ENCODE results near the gene ZNF823.
"Not testable (repeated sequence)": the region's sequence is repeated elsewhere in the genome, so short reads cannot be mapped to it uniquely, and the experiment has no call there.

ZNF823 gene

GRCh38 chr19:11738746-11739620 is at the start of gene ZNF823:
Gene ZNF823 (minus strand): TSS chr19:11738946. CDS start chr19:11738819, 127 bp downstream.
- DNase-seq (ENCODE audit: low read depth in 2 of 2): peak; percentile 97 to 98

DNA sequence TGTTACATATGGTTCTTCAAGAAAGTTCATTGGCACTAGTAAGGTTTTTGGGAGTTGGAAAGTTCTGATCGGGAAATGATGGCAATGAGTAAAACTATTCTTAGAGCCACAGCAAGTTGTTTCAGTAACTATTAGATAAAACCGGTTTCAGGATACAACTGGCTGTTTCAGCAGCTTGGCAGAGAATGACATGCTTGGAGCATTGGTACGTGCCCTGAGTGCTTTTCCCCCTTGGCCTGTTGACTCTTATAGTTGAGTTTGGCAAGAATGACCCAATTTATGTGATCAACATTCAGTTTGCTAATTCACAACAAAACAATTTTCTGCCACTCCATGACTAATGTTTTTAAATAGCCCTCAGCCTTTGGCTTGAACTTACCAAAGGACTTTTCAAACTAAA is 48.8 kb upstream of the ZNF823 start:
- no peak for DNase-seq (ENCODE audit: low read depth in 2 of 2)

DNA sequence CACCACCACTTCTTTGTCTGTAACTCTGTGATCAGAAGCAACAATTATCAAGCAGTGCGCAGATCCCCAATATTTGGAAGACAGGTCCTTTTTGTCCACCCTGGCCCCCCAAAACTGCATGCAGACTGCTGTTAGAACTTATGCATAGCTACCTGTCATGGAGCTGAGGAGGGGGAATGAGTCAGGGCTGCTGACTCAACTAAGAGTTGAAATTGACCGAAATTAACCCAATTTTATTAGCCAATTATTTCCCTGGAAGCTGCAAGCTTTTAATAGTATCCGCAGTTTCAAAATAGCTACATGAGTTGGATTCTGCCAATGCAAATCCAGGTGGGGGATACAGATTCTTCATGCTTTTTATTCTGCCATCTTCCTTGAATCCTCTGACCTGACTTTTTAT is 45.6 kb upstream of the ZNF823 start:
- no peak for DNase-seq (ENCODE audit: low read depth in 2 of 2)

GRCh38 chr19:11783767-11784166 is 45.0 kb upstream of the ZNF823 start:
- no peak for DNase-seq (ENCODE audit: low read depth in 2 of 2)

GRCh38 chr19:11781295-11782057 is 42.7 kb upstream of the ZNF823 start:
- no peak for DNase-seq (ENCODE audit: low read depth in 2 of 2)

- DNase-seq (ENCODE audit: low read depth in 2 of 2): no peak
Observed at GRCh38 chr19:11780431-11781020, 41.8 kb upstream of the ZNF823 start.

DNA sequence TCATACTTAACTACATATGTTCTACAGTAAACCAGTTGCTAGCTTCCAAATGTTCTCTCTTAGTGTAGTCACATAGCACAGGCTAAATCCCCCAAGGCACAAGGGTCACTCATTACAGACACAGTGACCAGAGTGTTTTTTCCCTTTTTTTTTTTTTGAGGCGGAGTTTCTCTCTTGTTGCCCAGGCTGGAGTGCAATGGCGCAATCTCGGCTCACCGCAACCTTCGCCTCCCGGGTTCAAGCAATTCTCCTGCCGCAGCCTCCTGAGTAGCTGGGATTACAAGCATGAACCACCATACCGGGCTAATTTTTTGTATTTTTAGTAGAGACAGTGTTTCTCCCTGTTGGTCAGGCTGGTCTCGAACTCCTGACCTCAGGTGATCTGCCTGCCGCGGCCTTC is 37.9 kb upstream of the ZNF823 start:
- not testable (repeated sequence) for DNase-seq (ENCODE audit: low read depth in 2 of 2)

DNA sequence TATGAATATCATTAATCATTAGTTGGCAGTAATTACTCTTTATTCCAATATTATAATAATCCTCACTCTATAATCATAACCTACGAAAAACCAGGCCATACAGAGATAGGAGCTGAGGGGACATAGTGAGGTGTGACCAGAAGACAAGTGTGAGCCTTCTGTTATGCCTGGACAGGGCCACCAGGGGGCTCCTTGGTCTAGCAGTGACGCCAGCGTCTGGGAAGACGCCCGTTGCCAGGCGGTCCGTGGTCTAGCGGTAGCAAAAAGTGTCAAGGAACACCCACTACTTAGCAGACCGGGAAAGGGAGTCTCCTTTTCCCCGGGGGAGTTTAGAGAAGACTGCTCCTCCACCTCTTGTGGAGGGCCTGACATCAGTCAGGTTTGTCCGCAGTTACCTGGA is 32.8 kb upstream of the ZNF823 start:
- DNase-seq (ENCODE audit: low read depth in 2 of 2): not testable (repeated sequence)

- DNase-seq (ENCODE audit: low read depth in 2 of 2): no peak
Observed at GRCh38 chr19:11769995-11770394, 31.2 kb upstream of the ZNF823 start.

DNA sequence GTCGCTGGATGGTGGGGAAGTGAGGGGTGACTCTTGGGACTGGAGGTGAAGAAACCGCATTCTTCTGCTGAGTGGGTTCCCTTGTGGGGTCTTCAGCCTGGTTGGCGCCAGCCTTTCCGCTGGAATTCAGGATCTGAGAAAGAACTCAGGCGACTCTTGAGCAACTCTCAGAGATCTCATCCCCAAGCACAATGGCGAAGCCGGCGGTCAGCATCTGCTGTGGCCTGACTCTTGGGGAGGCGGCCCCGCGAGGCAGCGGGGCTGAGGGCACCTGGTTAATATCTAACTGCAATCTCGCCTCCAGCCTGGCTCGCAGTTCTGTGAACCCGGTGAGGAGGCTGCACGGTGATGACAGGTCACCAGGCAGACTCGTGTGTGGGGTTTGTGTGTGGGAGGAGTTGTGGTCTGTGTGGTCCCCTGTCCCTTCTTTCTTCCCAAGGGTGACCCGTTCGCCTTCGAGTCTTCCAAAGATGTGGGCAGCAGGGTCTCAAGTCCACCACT is 28.9 kb upstream of the ZNF823 start:
- no peak for DNase-seq (ENCODE audit: low read depth in 2 of 2)

DNA sequence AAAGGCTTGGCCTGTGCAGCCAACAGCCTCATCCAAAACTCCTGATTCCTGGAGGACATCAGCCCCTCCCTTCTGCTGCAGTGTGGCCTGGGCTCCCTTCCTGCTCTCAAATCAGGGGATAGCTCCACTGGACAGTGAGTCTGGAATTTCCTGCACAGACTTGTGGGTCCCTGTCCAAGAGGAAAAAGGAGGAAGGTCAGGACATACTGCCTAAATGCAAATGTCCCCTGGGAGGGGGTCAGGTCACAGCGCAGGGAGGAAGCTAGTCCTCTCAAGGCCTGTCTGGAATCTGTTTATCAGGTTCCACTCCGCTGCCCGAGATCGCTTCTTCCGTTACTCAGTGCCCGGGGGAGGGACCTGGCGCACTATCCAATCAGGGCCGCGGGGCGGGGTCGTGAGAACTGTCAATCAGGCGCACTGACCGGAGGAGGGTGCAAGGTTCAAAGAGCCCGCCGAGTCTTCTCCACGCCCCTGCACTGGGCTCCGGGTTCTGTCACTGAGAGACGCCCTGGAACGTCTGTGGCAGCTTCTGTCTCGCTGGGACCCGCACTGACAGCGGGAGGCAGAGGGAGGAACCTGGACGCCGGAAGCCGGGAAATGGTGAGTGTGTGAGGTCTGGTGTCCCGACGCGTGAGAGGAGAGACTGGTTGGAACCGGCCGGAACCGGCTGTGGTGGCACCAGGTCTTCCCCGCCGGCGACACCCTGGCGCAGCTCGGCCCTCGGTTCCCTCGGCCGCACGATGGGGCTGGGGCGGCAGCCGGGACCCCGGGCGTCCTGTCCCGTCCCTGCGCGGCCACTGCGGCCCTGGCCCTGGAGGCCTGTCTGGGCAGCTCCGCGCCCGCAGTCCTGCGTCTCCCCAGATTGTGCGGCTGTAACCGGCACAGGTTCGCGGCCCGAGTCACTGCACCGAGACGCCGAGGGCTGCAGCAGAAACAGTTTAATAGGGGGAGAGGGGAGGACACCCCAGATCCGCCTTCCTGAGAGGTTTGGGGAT is 28.1 kb upstream of the ZNF823 start, which contains the start of gene ZNF441:
TSS of gene ZNF441 (plus strand) at position 404 of the 995 bp plus-strand sequence. CDS start at position 598, 194 bp downstream.
- peak; percentile 95 for DNase-seq (ENCODE audit: low read depth in 2 of 2)

- no peak for DNase-seq (ENCODE audit: low read depth in 2 of 2)
Observed at GRCh38 chr19:11763611-11764010, 24.9 kb upstream of the ZNF823 start.

DNA sequence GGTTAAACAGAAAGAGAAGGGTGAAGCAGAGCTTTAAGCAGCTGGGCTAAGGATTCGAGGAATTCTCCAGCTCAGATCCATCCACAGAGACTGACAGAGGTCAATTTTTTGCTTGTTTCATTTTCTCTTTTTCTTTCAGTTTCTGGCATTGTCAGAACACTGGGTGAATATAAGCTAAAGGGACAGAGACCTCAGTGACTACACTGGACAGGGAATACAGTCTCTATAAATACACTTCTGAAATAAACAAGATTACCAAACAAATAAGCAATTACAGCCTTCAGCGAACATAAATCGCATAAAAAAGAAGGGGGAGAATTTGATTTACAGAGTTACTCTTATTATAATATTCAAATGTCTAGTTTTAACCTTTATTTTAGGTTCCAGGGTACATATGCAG is 24.4 kb upstream of the ZNF823 start:
- no peak for DNase-seq (ENCODE audit: low read depth in 2 of 2)

DNA sequence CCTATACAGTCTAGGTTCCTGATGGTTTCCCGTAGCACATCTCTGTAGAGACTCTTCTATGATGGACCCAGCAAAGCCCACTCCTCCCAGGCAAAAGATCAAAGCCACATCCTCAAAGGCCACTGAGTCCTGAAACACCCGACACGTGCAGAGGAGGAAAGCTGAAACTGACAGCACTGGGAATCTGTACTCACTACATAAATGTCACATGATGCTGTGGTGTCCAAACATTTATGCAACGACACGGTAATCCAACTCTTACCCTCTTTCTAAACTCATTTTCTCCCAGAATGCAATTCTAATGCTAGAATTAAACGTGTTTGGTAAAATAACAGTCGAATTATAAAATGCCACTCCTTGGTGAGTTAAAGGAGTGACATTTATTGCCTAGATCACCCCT is 21.1 kb upstream of the ZNF823 start:
- no peak for DNase-seq (ENCODE audit: low read depth in 2 of 2)

- DNase-seq (ENCODE audit: low read depth in 2 of 2): no peak
Observed at GRCh38 chr19:11756965-11757364, 18.2 kb upstream of the ZNF823 start.

DNA sequence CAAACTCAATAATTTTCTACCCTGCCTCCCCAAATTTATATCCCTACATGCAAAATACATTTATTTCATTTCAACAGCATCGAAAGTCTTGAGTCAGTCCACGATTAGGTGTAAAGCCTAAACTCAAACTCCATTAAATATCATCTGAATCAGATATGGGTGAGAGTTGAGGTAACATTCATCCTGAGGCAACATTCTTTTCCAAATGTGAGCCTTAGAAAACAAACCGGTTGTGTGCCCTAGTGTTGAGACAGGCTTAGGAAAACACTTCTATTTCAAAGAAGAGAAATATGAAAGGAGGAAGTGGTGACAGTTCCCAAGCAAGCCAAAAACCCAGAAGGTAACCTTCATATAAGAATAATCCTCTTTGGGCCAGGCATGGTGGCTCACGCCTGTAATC is 15.9 kb upstream of the ZNF823 start:
- no peak for DNase-seq (ENCODE audit: low read depth in 2 of 2)

- DNase-seq (ENCODE audit: low read depth in 2 of 2): no peak
Observed at GRCh38 chr19:11752244-11752736, 13.5 kb upstream of the ZNF823 start.

GRCh38 chr19:11749751-11750150 is 11.0 kb upstream of the ZNF823 start:
- DNase-seq (ENCODE audit: low read depth in 2 of 2): no peak

- DNase-seq (ENCODE audit: low read depth in 2 of 2): no peak
Observed at GRCh38 chr19:11747277-11747676, 8.5 kb upstream of the ZNF823 start.

- DNase-seq (ENCODE audit: low read depth in 2 of 2): no peak
Observed at GRCh38 chr19:11745869-11746268, 7.1 kb upstream of the ZNF823 start.
